ENCODE data around the gene C1QTNF1. TPM values are rescaled to one million over a fixed set of nuclear protein-coding genes. Genes with fewer than 3 reads are reported as not detected.
A peak's percentile ranks its signal among the peaks of the same experiment; 100 is the strongest.

C1QTNF1 gene
- total and polyA plus RNA-seq, 8 donors: 5.3 to 31.2 (median 8.4) TPM

DNA sequence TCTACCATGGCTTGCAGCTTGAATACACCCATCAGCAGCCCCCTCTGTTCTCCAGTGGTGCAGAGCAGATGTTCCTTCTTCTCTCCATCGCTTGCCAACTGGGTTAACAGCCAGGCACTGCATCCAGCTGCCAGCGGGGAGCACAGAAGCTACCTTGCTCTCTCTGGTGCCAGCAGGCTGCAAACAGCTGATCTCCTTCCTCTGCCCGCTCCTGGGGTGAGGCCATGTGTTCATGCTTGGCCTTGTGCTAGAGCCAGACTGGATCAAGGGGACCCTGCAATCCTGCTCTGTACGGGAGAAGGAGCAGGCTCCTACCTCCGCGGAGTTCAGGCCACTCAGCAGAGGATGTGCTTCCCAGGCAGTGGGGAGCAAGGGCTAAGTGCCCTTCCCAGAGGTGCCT lies 26.6 kb downstream of the C1QTNF1 start:
- Histone ChIP-seq H3K36me3 (no peaks in the 10 kb centered on the region), H3K9me3 (no peaks in the 10 kb centered on the region), H3K27ac (no peak overlapping the region), H3K27me3 (no peaks in the 10 kb centered on the region), H3K4me1 (no peaks in the 10 kb centered on the region), H3K4me3 (no peak overlapping the region)
- DNase-seq: peak in 1 of 6 donors; percentile 34
- no peak for FAIRE-seq
- TF ChIP-seq, protein P1, sequence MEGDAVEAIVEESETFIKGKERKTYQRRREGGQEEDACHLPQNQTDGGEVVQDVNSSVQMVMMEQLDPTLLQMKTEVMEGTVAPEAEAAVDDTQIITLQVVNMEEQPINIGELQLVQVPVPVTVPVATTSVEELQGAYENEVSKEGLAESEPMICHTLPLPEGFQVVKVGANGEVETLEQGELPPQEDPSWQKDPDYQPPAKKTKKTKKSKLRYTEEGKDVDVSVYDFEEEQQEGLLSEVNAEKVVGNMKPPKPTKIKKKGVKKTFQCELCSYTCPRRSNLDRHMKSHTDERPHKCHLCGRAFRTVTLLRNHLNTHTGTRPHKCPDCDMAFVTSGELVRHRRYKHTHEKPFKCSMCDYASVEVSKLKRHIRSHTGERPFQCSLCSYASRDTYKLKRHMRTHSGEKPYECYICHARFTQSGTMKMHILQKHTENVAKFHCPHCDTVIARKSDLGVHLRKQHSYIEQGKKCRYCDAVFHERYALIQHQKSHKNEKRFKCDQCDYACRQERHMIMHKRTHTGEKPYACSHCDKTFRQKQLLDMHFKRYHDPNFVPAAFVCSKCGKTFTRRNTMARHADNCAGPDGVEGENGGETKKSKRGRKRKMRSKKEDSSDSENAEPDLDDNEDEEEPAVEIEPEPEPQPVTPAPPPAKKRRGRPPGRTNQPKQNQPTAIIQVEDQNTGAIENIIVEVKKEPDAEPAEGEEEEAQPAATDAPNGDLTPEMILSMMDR (IDR thresholded peaks at IDR 0.05): no peak
- intact Hi-C loops (cut with DNase I): no loop called here
- no peak for ATAC-seq
- WGBS, 2 donors: 71 to 78% methylated on average over 6 of the region's 6 CpGs

- intact Hi-C loops (cut with DNase I): no loop called here
- 73 to 83% methylated on average over 6 of the region's 6 CpGs for whole genome bisulfite sequencing, 2 donors
- no peak for FAIRE-seq
These were observed 27.3 kb downstream of the C1QTNF1 start for GRCh38 chr17:79051306-79051705.

DNA sequence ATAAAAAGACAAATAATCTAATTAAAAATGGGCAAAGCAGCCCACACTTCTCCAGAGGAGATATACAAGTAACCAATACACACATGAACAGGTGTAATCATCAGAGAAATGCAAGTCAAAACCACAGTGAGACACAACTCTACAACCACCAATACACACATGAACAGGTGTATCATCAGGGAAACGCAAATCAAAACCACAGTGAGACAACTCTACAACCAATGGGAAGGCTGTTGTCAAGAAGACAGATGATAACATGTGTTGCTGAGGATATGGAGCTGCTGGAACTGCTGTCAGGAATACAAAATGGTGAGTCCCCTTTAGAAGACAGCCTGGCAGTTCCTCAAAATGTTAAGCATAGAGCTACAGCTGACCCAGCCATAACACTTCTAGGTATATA lies 28.2 kb downstream of the C1QTNF1 start:
- intact Hi-C loops (cut with DNase I): no loop called here
- DNase-seq: no peak
- no peak overlapping the region for H3K4me3 ChIP-seq
- no peak overlapping the region for H3K27ac ChIP-seq
- FAIRE-seq: no peak
- no peaks in the 10 kb centered on the region for H3K9me3 ChIP-seq
- H3K4me1 ChIP-seq: no peaks in the 10 kb centered on the region
- ATAC-seq: no peak
- no peaks in the 10 kb centered on the region for H3K27me3 ChIP-seq
- TF ChIP-seq, protein P1 (IDR thresholded peaks at IDR 0.05): no peak
- no peaks in the 10 kb centered on the region for H3K36me3 ChIP-seq
- 54 to 76% methylated on average over 1 of the region's 1 CpG for WGBS, 2 donors

More at GRCh38 chr17:79051306-79051705, 27.3 kb downstream of the C1QTNF1 start:
- no peaks in the 10 kb centered on the region for H3K27me3 ChIP-seq
- H3K4me1 ChIP-seq: no peaks in the 10 kb centered on the region
- ATAC-seq: no peak
- no peak overlapping the region for H3K4me3 ChIP-seq
- no peaks in the 10 kb centered on the region for H3K9me3 ChIP-seq
- no peaks in the 10 kb centered on the region for H3K36me3 ChIP-seq
- TF ChIP-seq, protein P1 (IDR thresholded peaks at IDR 0.05): no peak
- no peak for DNase-seq
- no peak overlapping the region for H3K27ac ChIP-seq

GRCh38 chr17:79053251-79053925 lies 29.4 kb downstream of the C1QTNF1 start:
- no peaks in the 10 kb centered on the region for H3K4me1 ChIP-seq
- no peaks in the 10 kb centered on the region for H3K27me3 ChIP-seq
- ATAC-seq (no peak), FAIRE-seq (no peak), DNase-seq (peak in 1 of 6 donors; percentile 3)
- H3K4me3 ChIP-seq: no peak overlapping the region
- intact Hi-C loops (cut with DNase I): no loop called here
- TF ChIP-seq, protein P1 (IDR thresholded peaks at IDR 0.05): no peak
- no peaks in the 10 kb centered on the region for H3K36me3 ChIP-seq
- H3K9me3 ChIP-seq: no peaks in the 10 kb centered on the region
- 70 to 80% methylated on average over 2 of the region's 2 CpGs for WGBS, 2 donors
- H3K27ac ChIP-seq: no peak overlapping the region

GRCh38 chr17:79054200-79054960 lies 30.4 kb downstream of the C1QTNF1 start:
- H3K4me3 ChIP-seq: no peak overlapping the region
- TF ChIP-seq, protein P1 (IDR thresholded peaks at IDR 0.05): no peak
- no peaks in the 10 kb centered on the region for H3K36me3 ChIP-seq
- WGBS, 2 donors: 55 to 78% methylated on average over 2 of the region's 2 CpGs
- no peak overlapping the region for H3K27ac ChIP-seq
- no peak for ATAC-seq
- no peaks in the 10 kb centered on the region for H3K9me3 ChIP-seq
- FAIRE-seq: no peak
- peak in 1 of 6 donors; percentile 9 for DNase-seq
- no peaks in the 10 kb centered on the region for H3K4me1 ChIP-seq
- intact Hi-C loops (cut with DNase I): no loop called here
- H3K27me3 ChIP-seq: no peaks in the 10 kb centered on the region
